C4-2B (cell line): ENCODE measurements around the gene INTS7.

Experiments
- CTCF ChIP-seq: fragments of 450-650 bp; conservative IDR thresholded peaks from 2 replicates; pipeline ENCODE4 v1.5.1; 2017; ENCODE audit warnings: mild to moderate bottlenecking
- ZFX ChIP-seq: fragments of 450-650 bp; IDR thresholded peaks from 2 replicates; pipeline ENCODE4 v1.6.1; 2017

DNA sequence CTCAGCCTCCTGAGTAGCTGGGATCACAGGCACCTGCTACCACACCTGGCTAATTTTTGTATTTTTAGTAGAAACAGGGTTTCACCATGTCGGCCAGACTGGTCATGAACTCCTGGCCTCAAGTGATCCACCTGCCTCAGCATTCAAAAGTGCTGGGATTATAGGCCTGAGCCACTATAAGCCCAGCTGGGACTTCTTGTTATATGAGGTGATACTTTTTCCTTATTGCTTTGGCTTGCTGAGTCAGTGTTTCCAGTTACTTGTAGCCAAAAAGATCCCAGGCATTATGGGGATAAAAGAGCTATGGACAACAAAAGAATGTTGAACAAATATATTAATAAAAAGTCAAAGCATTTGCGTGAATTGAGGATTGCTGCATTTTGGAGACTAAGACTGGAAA is 134.9 kb downstream of the INTS7 start:
- TF ChIP-seq CTCF = no peak
- TF ChIP-seq ZFX = no peak
